HCT116 (cell line): ENCODE measurements around the gene PITPNM1. TPM values are rescaled to one million over a fixed set of nuclear protein-coding genes. Genes with fewer than 3 reads are reported as not detected.

ENCODE experiments used
- ATAC-seq: fragments of 200-7000 bp; cut with Tn5 transposase; 2 replicates; pipeline ENCODE4 v1.9.1; 2020; ENCODE audit warnings: mild to moderate bottlenecking, moderate library complexity
- BruUV-seq: library from RNA; stranded (reverse); fragments of 400-500 nt; replicated peaks from 2 replicates; lab custom pipeline; 2021; lab: Mats Ljungman, UMichigan
- CTCF ChIA-PET: fragments of 300-600 bp; sonication (Branson Sonifier 250); formaldehyde crosslinking; loops from one replicate; lab custom pipeline; 2021; ENCODE audit warnings: antibody characterized with exemption; lab: Charles Lee
- POLR2A ChIA-PET: fragments of 300-600, 350-600 bp; sonication (Branson Sonifier 250); formaldehyde crosslinking; loops from one replicate; lab custom pipeline; 2021; ENCODE audit warnings: antibody characterized with exemption; lab: Charles Lee
- RAD21 ChIA-PET, 2 experiments: fragments of 300-600 bp; sonication (Branson Sonifier 250); formaldehyde crosslinking; loops; one replicate each; lab custom pipeline; 2023; ENCODE audit warnings: low total read pairs in 2 of 2; ENCODE audit not compliant: uncharacterized antibody in 2 of 2, unreplicated experiment in 2 of 2, low non-redundant PET in 1 of 2; lab: Charles Lee
- DNase-seq: peaks from one replicate; pipeline ENCODE4 v3.0.0-alpha.2; 2010; ENCODE audit warnings: low read depth, low spot score
- H2AFZ ChIP-seq: fragments of 200-600 bp; shearing (Covaris generic), sonication (generic); 2 replicates; pipeline ENCODE4 v1.6.1; 2017; ENCODE audit warnings: low read depth, mixed run types, mixed read lengths, antibody characterized with exemption, low read length; ENCODE audit not compliant: poor library complexity, severe bottlenecking
- H3K27ac ChIP-seq: 2 replicates; pipeline ENCODE4 v1.5.1; 2012; ENCODE audit warnings: low read depth, low read length
- H3K27me3 ChIP-seq: fragments of 200-600 bp; sonication (generic); 2 replicates; pipeline ENCODE4 v1.6.1; 2016; ENCODE audit warnings: mixed run types, low read length, mixed read lengths; ENCODE audit not compliant: insufficient read depth
- H3K36me3 ChIP-seq, 2 experiments: fragments of 200-500 bp in 1 of 2; fragments of 200-600 bp in 1 of 2; sonication (Bioruptor generic) in 1 of 2; sonication (generic) in 1 of 2; 2 replicates each; pipeline versions ENCODE4 v1.5.1 to v1.6.1; 2014 to 2016; ENCODE audit warnings: low read length in 2 of 2, inconsistent platforms in 1 of 2, mixed read lengths in 1 of 2, mixed run types in 1 of 2; ENCODE audit not compliant: insufficient read depth in 2 of 2, control insufficient read depth in 1 of 2
- H3K4me1 ChIP-seq, 2 experiments: fragments of 200-600 bp in 1 of 2; sonication (generic) in 1 of 2; 2 replicates each; pipeline versions ENCODE4 v1.5.1 to v1.6.1; 2012 to 2017; ENCODE audit warnings: low read length in 2 of 2, inconsistent platforms in 1 of 2, mild to moderate bottlenecking in 1 of 2, mixed read lengths in 1 of 2, mixed run types in 1 of 2, moderate library complexity in 1 of 2; ENCODE audit not compliant: insufficient read depth in 2 of 2, control insufficient read depth in 1 of 2
- H3K4me2 ChIP-seq: fragments of 200-600 bp; sonication (generic); 2 replicates; pipeline ENCODE4 v1.6.1; 2017; ENCODE audit warnings: mixed run types, low read length, mixed read lengths
- H3K4me3 ChIP-seq, 2 experiments: fragments of 200-600 bp in 1 of 2; sonication (generic) in 1 of 2; replicated peaks in 1 of 2; 2 replicates each; pipeline ENCODE4 v1.5.1; 2011 to 2016; ENCODE audit warnings: low read length in 2 of 2, control low read depth in 1 of 2, low read depth in 1 of 2, mild to moderate bottlenecking in 1 of 2, mixed read lengths in 1 of 2, mixed run types in 1 of 2
- H3K79me2 ChIP-seq: fragments of 200-600 bp; sonication (generic); 2 replicates; pipeline ENCODE4 v1.6.1; 2017; ENCODE audit warnings: mild to moderate bottlenecking, mixed run types, low read length, moderate library complexity, mixed read lengths; ENCODE audit not compliant: insufficient read depth
- H3K9ac ChIP-seq: fragments of 200-600 bp; sonication (generic); 2 replicates; pipeline ENCODE4 v1.6.1; 2016; ENCODE audit warnings: low read length, mixed read lengths
- H3K9me2 ChIP-seq: fragments of 200-600 bp; sonication (generic), shearing (Covaris generic); 2 replicates; pipeline ENCODE4 v1.6.1; 2017; ENCODE audit warnings: mixed run types, mild to moderate bottlenecking, moderate library complexity; ENCODE audit not compliant: insufficient read depth
- H3K9me3 ChIP-seq, 2 experiments: fragments of 200-500 bp in 1 of 2; fragments of 200-600 bp in 1 of 2; sonication (Bioruptor generic) in 1 of 2; sonication (generic) in 1 of 2; 2 replicates each; pipeline ENCODE4 v1.6.1; 2014 to 2017; ENCODE audit warnings: low read length in 2 of 2, mixed read lengths in 2 of 2, inconsistent platforms in 1 of 2, low read depth in 1 of 2, mild to moderate bottlenecking in 1 of 2, mixed run types in 1 of 2, moderate library complexity in 1 of 2; ENCODE audit not compliant: control insufficient read depth in 1 of 2, insufficient read depth in 1 of 2
- H4K20me1 ChIP-seq: fragments of 200-600 bp; sonication (generic), shearing (Covaris generic); 2 replicates; pipeline ENCODE4 v1.6.1; 2017; ENCODE audit warnings: mixed run types, mild to moderate bottlenecking, moderate library complexity; ENCODE audit not compliant: insufficient read depth
- ATF3 ChIP-seq: IDR thresholded peaks from 2 replicates; pipeline ENCODE4 v1.6.1; 2012
- CTCF ChIP-seq, 3 experiments: fragments of 200-600 bp in 1 of 3; sonication (generic) in 1 of 3; IDR thresholded peaks in 2 of 3; conservative IDR thresholded peaks in 1 of 3; 2 replicates each; pipeline ENCODE4 v1.5.1; 2012 to 2017; ENCODE audit warnings: low read depth in 2 of 3, low read length in 2 of 3, antibody characterized with exemption in 1 of 3, borderline replicate concordance in 1 of 3, control low read depth in 1 of 3, mild to moderate bottlenecking in 1 of 3, mixed read lengths in 1 of 3, mixed run types in 1 of 3, moderate library complexity in 1 of 3; ENCODE audit not compliant: insufficient read depth in 1 of 3
- EZH2phosphoT487 ChIP-seq: fragments of 200-600 bp; IDR thresholded peaks from 2 replicates; pipeline ENCODE4 v1.6.1; 2018; ENCODE audit warnings: antibody characterized with exemption, borderline replicate concordance
- POLR2A ChIP-seq: IDR thresholded peaks from 2 replicates; pipeline ENCODE4 v1.7.0; 2011; ENCODE audit warnings: borderline replicate concordance; ENCODE audit not compliant: insufficient read depth, insufficient read length; ENCODE audit errors: extremely low read depth
- RAD21 ChIP-seq: IDR thresholded peaks from 2 replicates; pipeline ENCODE4 v1.6.1; 2012; ENCODE audit warnings: low read depth, mild to moderate bottlenecking
- TCF7L2 ChIP-seq: IDR thresholded peaks from 2 replicates; pipeline ENCODE4 v1.7.0; 2011; ENCODE audit warnings: borderline replicate concordance, inconsistent platforms; ENCODE audit not compliant: insufficient read depth, insufficient read length; ENCODE audit errors: extremely low read depth
- YY1 ChIP-seq: IDR thresholded peaks from 2 replicates; pipeline ENCODE4 v1.6.1; 2011; ENCODE audit warnings: low read length, low read depth, moderate library complexity, mild to moderate bottlenecking; ENCODE audit not compliant: insufficient replicate concordance; ENCODE audit errors: extremely low read depth
- ZBTB33 ChIP-seq: IDR thresholded peaks from 2 replicates; pipeline ENCODE4 v1.6.1; 2011; ENCODE audit warnings: mild to moderate bottlenecking, low read length, moderate library complexity; ENCODE audit not compliant: insufficient replicate concordance; ENCODE audit errors: extremely low read depth
- ZFX ChIP-seq: fragments of 450-650 bp; IDR thresholded peaks from 2 replicates; pipeline ENCODE4 v1.6.1; 2017
- intact Hi-C: fragments of 100-400 bp; cut with micrococcal nuclease; formaldehyde crosslinking; loops from 2 replicates; pipeline ENCODE4 v1.10.0; 2022
- total RNA-seq: library from RNA; stranded (reverse); gene quantifications from one replicate; pipeline ENCODE4 v1.2.1, GENCODE V29; 2021; ENCODE audit not compliant: unreplicated experiment

Gene PITPNM1
- total RNA-seq, 1 experiment from 2014 or later = 79.5 TPM

- TF ChIP-seq CTCF (IDR thresholded peaks at IDR 0.05 in 2 of 3, conservative IDR thresholded peaks at IDR 0.05 in 1 of 3; ENCODE audit: borderline replicate concordance in 1 of 3, insufficient read depth in 1 of 3, low read depth in 2 of 3, low read length in 2 of 3) (no peak), ATF3 (no peak), ZBTB33 (no peak), RAD21 (no peak), ZFX (no peak), TCF7L2 (no peak), POLR2A (no peak), EZH2phosphoT487 (no peak)
Observed at GRCh38 chr11:67472882-67473281, 32.3 kb downstream of the PITPNM1 start (continued).

GRCh38 chr11:67470337-67471002, 34.7 kb downstream of the PITPNM1 start:
- no peaks in the 10 kb centered on the region for H4K20me1 ChIP-seq
- peaks cover 21 to 35% of the 10 kb centered on the region in 2 experiments for H3K4me1 ChIP-seq
- H3K79me2 ChIP-seq = peaks cover 7% of the 10 kb centered on the region; the same call in 1 of the 2 replicates
- no peak overlapping the region for H3K9ac ChIP-seq
- H3K4me3 ChIP-seq = no peak overlapping the region
- H3K27ac ChIP-seq = no peak overlapping the region
- BruUV-seq = no TSS peak
- no peaks in the 10 kb centered on the region for H3K36me3 ChIP-seq
- TF ChIP-seq YY1 = no peak
- TF ChIP-seq, all 23 proteins: peak for 0
- no peak overlapping the region for H2AFZ ChIP-seq
- no peak overlapping the region for H3K4me2 ChIP-seq
- ChIA-PET POLR2A (no interaction called here), CTCF (no interaction called here), RAD21 (interaction anchor here in 1 of 2 experiments (2.2 kb wide), 1 partner anchor 69 kb away, joined by 6 read pairs; the partner anchor contains the start of gene PPP1CA)
- no peaks in the 10 kb centered on the region for H3K9me3 ChIP-seq
- intact Hi-C loops = no loop called here
- H3K9me2 ChIP-seq = no peaks in the 10 kb centered on the region
- DNase-seq = no peak
- H3K27me3 ChIP-seq = no peaks in the 10 kb centered on the region
- no peak for ATAC-seq
